H1 (cell line): ENCODE measurements around the gene RCC2. TPM values are rescaled to one million over a fixed set of nuclear protein-coding genes. Genes with fewer than 3 reads are reported as not detected.

Source experiments
- CTCF ChIA-PET: fragments of 300-600 bp; sonication (Branson Sonifier 250); formaldehyde crosslinking; loops from one replicate; lab custom pipeline; 2021; ENCODE audit not compliant: partially characterized antibody; lab: Charles Lee
- POLR2A ChIA-PET: fragments of 300-600 bp; sonication (Branson Sonifier 250); formaldehyde crosslinking; loops from one replicate; lab custom pipeline; 2021; ENCODE audit warnings: inconsistent platforms; ENCODE audit not compliant: partially characterized antibody; lab: Charles Lee
- DNase-seq, 2 experiments: peaks; one replicate each; pipeline versions ENCODE4 v3.0.0 to v3.0.0-alpha.2; 2010 to 2022; ENCODE audit warnings: low spot score in 2 of 2, low read depth in 1 of 2, mixed read lengths in 1 of 2
- FAIRE-seq: peaks from 2 replicates; lab custom pipeline; 2011; peaks lifted over from hg19 to GRCh38; lab: Jason Lieb, UNC
- H2AFZ ChIP-seq: 2 replicates; pipeline ENCODE4 v1.8.1; 2012; ENCODE audit warnings: low read length, inconsistent platforms
- H2AK5ac ChIP-seq: 2 replicates; pipeline ENCODE4 v1.6.1; 2013; ENCODE audit warnings: low read depth, low read length
- H2BK120ac ChIP-seq: replicated peaks from 2 replicates; pipeline ENCODE3; 2013; ENCODE audit warnings: low read depth, low read length, inconsistent platforms
- H2BK12ac ChIP-seq: 2 replicates; pipeline ENCODE4 v1.6.1; 2013; ENCODE audit warnings: low read depth, low read length
- H2BK15ac ChIP-seq: 2 replicates; pipeline ENCODE4 v1.6.1; 2013; ENCODE audit warnings: low read length
- H2BK20ac ChIP-seq: 2 replicates; pipeline ENCODE4 v1.6.1; 2013; ENCODE audit warnings: low read length
- H2BK5ac ChIP-seq: 2 replicates; pipeline ENCODE4 v1.6.1; 2013; ENCODE audit warnings: low read depth, low read length
- H3K14ac ChIP-seq: 2 replicates; pipeline ENCODE4 v1.6.1; 2013; ENCODE audit warnings: inconsistent platforms; ENCODE audit not compliant: insufficient read length
- H3K18ac ChIP-seq: 2 replicates; pipeline ENCODE4 v1.6.1; 2013; ENCODE audit warnings: low read length; ENCODE audit errors: extremely low read depth
- H3K23ac ChIP-seq: 2 replicates; pipeline ENCODE4 v1.6.1; 2013; ENCODE audit warnings: inconsistent platforms; ENCODE audit not compliant: insufficient read length
- H3K23me2 ChIP-seq: 2 replicates; pipeline ENCODE4 v1.6.1; 2013; ENCODE audit warnings: low read depth, low read length
- H3K27ac ChIP-seq: 2 replicates; pipeline ENCODE4 v1.6.1; 2011; ENCODE audit warnings: low read depth, low read length, inconsistent platforms
- H3K27me3 ChIP-seq, 4 experiments: replicated peaks in 1 of 4; 1 replicate in 1 of 4; 2 replicates in 3 of 4; pipeline versions ENCODE4 v1.6.1 to v1.8.1; 2011 to 2013; ENCODE audit warnings: low read length in 3 of 4, mild to moderate bottlenecking in 3 of 4, inconsistent platforms in 2 of 4, mixed read lengths in 2 of 4, moderate library complexity in 1 of 4; ENCODE audit not compliant: control insufficient read depth in 3 of 4, insufficient read depth in 3 of 4; ENCODE audit errors: extremely low read depth in 1 of 4
- H3K36me3 ChIP-seq, 4 experiments: 2 replicates each; pipeline versions ENCODE4 v1.6.1 to v1.8.1; 2011 to 2013; ENCODE audit warnings: mild to moderate bottlenecking in 4 of 4, low read length in 3 of 4, moderate library complexity in 2 of 4, control low read depth in 1 of 4, inconsistent platforms in 1 of 4; ENCODE audit not compliant: insufficient read depth in 4 of 4, control insufficient read depth in 2 of 4
- H3K4ac ChIP-seq: replicated peaks from 2 replicates; pipeline ENCODE3; 2013; ENCODE audit warnings: low read length, low read depth, mixed read lengths, inconsistent platforms; ENCODE audit not compliant: insufficient read length
- H3K4me1 ChIP-seq, 4 experiments: replicated peaks in 1 of 4; 1 replicate in 1 of 4; 2 replicates in 3 of 4; pipeline versions ENCODE4 v1.6.1 to v1.8.1; 2011 to 2013; ENCODE audit warnings: low read length in 3 of 4, inconsistent platforms in 2 of 4, mixed read lengths in 1 of 4; ENCODE audit not compliant: insufficient read depth in 4 of 4, control insufficient read depth in 3 of 4
- H3K4me2 ChIP-seq, 2 experiments: 2 replicates each; pipeline versions ENCODE4 v1.6.1 to v1.8.1; 2011 to 2013; ENCODE audit warnings: low read depth in 2 of 2, low read length in 2 of 2, control low read depth in 1 of 2, inconsistent platforms in 1 of 2, mild to moderate bottlenecking in 1 of 2; ENCODE audit not compliant: insufficient read depth in 1 of 2
- H3K4me3 ChIP-seq, 4 experiments: fragments of 200-600, 300-600 bp in 1 of 4; sonication (generic), shearing (Covaris generic), sonication (Bioruptor Twin) in 1 of 4; 2 replicates each; pipeline versions ENCODE4 v1.5.1 to v1.8.1; 2011 to 2016; ENCODE audit warnings: low read length in 4 of 4, low read depth in 3 of 4, control low read depth in 2 of 4, inconsistent platforms in 2 of 4, mild to moderate bottlenecking in 2 of 4, mixed read lengths in 1 of 4, moderate library complexity in 1 of 4; ENCODE audit not compliant: insufficient read depth in 2 of 4; ENCODE audit errors: extremely low read depth in 1 of 4
- H3K56ac ChIP-seq: replicated peaks from 2 replicates; pipeline ENCODE3; 2013; ENCODE audit warnings: low read depth, mild to moderate bottlenecking, mixed read lengths, low read length, inconsistent platforms; ENCODE audit not compliant: insufficient read length
- H3K79me1 ChIP-seq: 2 replicates; pipeline ENCODE4 v1.6.1; 2013; ENCODE audit warnings: low read depth, low read length, control low read depth
- H3K79me2 ChIP-seq, 2 experiments: 2 replicates each; pipeline versions ENCODE4 v1.6.1 to v1.8.1; 2012 to 2013; ENCODE audit warnings: low read length in 2 of 2, mild to moderate bottlenecking in 2 of 2, inconsistent platforms in 1 of 2; ENCODE audit not compliant: insufficient read depth in 2 of 2, control insufficient read depth in 1 of 2
- H3K9ac ChIP-seq, 4 experiments: replicated peaks in 1 of 4; 1 replicate in 1 of 4; 2 replicates in 3 of 4; pipeline versions ENCODE4 v1.6.1 to v1.8.1; 2011 to 2013; ENCODE audit warnings: low read depth in 3 of 4, low read length in 3 of 4, control low read depth in 2 of 4, mild to moderate bottlenecking in 2 of 4, moderate library complexity in 2 of 4, inconsistent platforms in 1 of 4; ENCODE audit errors: extremely low read depth in 1 of 4
- H3K9me3 ChIP-seq, 2 experiments: 2 replicates each; pipeline versions ENCODE4 v1.6.1 to v1.8.1; 2012 to 2013; ENCODE audit warnings: mild to moderate bottlenecking in 2 of 2, moderate library complexity in 2 of 2, control low read depth in 1 of 2, inconsistent platforms in 1 of 2, low read depth in 1 of 2, low read length in 1 of 2, mixed read lengths in 1 of 2; ENCODE audit not compliant: insufficient read depth in 2 of 2
- H4K20me1 ChIP-seq, 2 experiments: replicated peaks in 1 of 2; 2 replicates each; pipeline versions ENCODE3 to v1.8.1; 2011 to 2013; ENCODE audit warnings: inconsistent platforms in 2 of 2, low read length in 2 of 2, mild to moderate bottlenecking in 1 of 2; ENCODE audit not compliant: insufficient read depth in 2 of 2, control insufficient read depth in 1 of 2
- H4K5ac ChIP-seq: 2 replicates; pipeline ENCODE4 v1.6.1; 2013; ENCODE audit warnings: low read length, low read depth, mixed read lengths, inconsistent platforms; ENCODE audit not compliant: insufficient read length
- H4K8ac ChIP-seq: 2 replicates; pipeline ENCODE4 v1.8.0; 2013; ENCODE audit warnings: mild to moderate bottlenecking, moderate library complexity, low read length, inconsistent platforms; ENCODE audit not compliant: insufficient read depth; ENCODE audit errors: extremely low read depth
- H4K91ac ChIP-seq: replicated peaks from 2 replicates; pipeline ENCODE3; 2013; ENCODE audit warnings: low read length, mixed read lengths, inconsistent platforms; ENCODE audit not compliant: insufficient read length
- EGR1 ChIP-seq: IDR thresholded peaks from 2 replicates; pipeline ENCODE4 v1.6.1; 2011; ENCODE audit warnings: low read depth, low read length, borderline replicate concordance
- KDM4A ChIP-seq: IDR thresholded peaks from one replicate; pipeline ENCODE4 v1.7.1; 2012; ENCODE audit warnings: low read depth, mild to moderate bottlenecking, moderate library complexity, low read length, inconsistent platforms; ENCODE audit not compliant: severe bottlenecking
- MAFK ChIP-seq: IDR thresholded peaks from 2 replicates; pipeline ENCODE4 v1.6.1; 2012; ENCODE audit warnings: low read depth, mild to moderate bottlenecking, improper control_type of control experiment, low read length
- PHF8 ChIP-seq: fragments of 200-600 bp; sonication (generic); conservative IDR thresholded peaks from 2 replicates; pipeline ENCODE4 v1.7.1; 2012; ENCODE audit warnings: low read depth, mild to moderate bottlenecking, inconsistent platforms, low read length, moderate library complexity
- POLR2A ChIP-seq, 2 experiments: IDR thresholded peaks; 1 replicate in 1 of 2; 2 replicates in 1 of 2; pipeline ENCODE4 v1.6.1; 2011; ENCODE audit warnings: low read depth in 2 of 2, low read length in 2 of 2, mild to moderate bottlenecking in 2 of 2; ENCODE audit errors: control extremely low read depth in 1 of 2
- POLR2AphosphoS5 ChIP-seq: IDR thresholded peaks from 2 replicates; pipeline ENCODE4 v1.6.1; 2011; ENCODE audit warnings: low read depth, low read length
- SP1 ChIP-seq: IDR thresholded peaks from 2 replicates; pipeline ENCODE4 v1.6.1; 2011; ENCODE audit warnings: low read depth, low read length
- TCF12 ChIP-seq: IDR thresholded peaks from 2 replicates; pipeline ENCODE4 v1.6.1; 2011; ENCODE audit warnings: low read depth, mild to moderate bottlenecking, low read length
- TEAD4 ChIP-seq: IDR thresholded peaks from 2 replicates; pipeline ENCODE4 v1.6.1; 2012; ENCODE audit warnings: low read depth, low read length, inconsistent platforms, mixed read lengths
- ZNF274 ChIP-seq: IDR thresholded peaks from 2 replicates; pipeline ENCODE4 v1.7.0; 2012; ENCODE audit warnings: low read length, borderline replicate concordance; ENCODE audit errors: extremely low read depth
- WGBS, 2 experiments: shearing (Covaris generic) in 1 of 2; methylation state at CpG; one replicate each; pipeline versions ENCODE4 v1.1.6 to v1.1.7; 2013 to 2015; ENCODE audit warnings: low lambda C conversion rate in 2 of 2, mixed read lengths in 2 of 2, inconsistent platforms in 1 of 2, low coverage in 1 of 2, missing lambda C conversion rate in 1 of 2; ENCODE audit not compliant: insufficient replicate concordance in 2 of 2, insufficient coverage in 1 of 2, insufficient read length in 1 of 2; ENCODE audit errors: extremely low coverage in 1 of 2, missing lambda C conversion rate in 1 of 2; 5-methylcytosine and 5-hydroxymethylcytosine counted together
- polyA plus RNA-seq, 7 experiments: library from polyadenylated mRNA; depleted of rRNA in 3 of 7; stranded (reverse) in 5 of 7; unstranded in 2 of 7; fragments of >200 nt in 5 of 7; fragments of 200-250 nt in 2 of 7; gene quantifications; 1 replicate in 5 of 7; 2 replicates in 1 of 7; 4 replicates in 1 of 7; pipeline versions ENCODE4 v1.2.1 to v1.2.3, GENCODE V29; 2011 to 2013; ENCODE audit warnings: missing spikeins in 2 of 7, mixed read lengths in 2 of 7
- total RNA-seq: library from RNA; stranded (reverse); fragmentation: NEBNext Ultra II Directional; extraction: Animal tissue kit (Norgen Biotek cat#: 25700); gene quantifications from 2 replicates; pipeline ENCODE4 v1.2.1, GENCODE V29; 2021
- TF ChIP-seq, protein P1 (sequence below), 3 experiments: IDR thresholded peaks; 1 replicate in 2 of 3; 2 replicates in 1 of 3; pipeline versions ENCODE4 v1.5.1 to v1.6.1; 2011; ENCODE audit warnings: low read length in 3 of 3, mild to moderate bottlenecking in 3 of 3, inconsistent platforms in 2 of 3, low read depth in 1 of 3, moderate library complexity in 1 of 3; ENCODE audit not compliant: insufficient read depth in 1 of 3; ENCODE audit errors: control extremely low read depth in 1 of 3
- TF ChIP-seq, protein P2 (sequence below): IDR thresholded peaks from 2 replicates; pipeline ENCODE4 v1.6.1; 2012; ENCODE audit warnings: inconsistent platforms

Gene RCC2
- total and polyA plus RNA-seq, 2 of the 8 experiments (the other 6 are each of a cell fraction or from before 2014, with no cell fraction given), result 229 to 455 TPM

- H4K20me1 ChIP-seq, result no peaks in the 10 kb centered on the region
- H3K4ac ChIP-seq, result no peak overlapping the region
- no peaks in the 10 kb centered on the region for H3K9me3 ChIP-seq
- H3K79me2 ChIP-seq, result no peaks in the 10 kb centered on the region
- FAIRE-seq (no peak), DNase-seq (no peak)
- no peak overlapping the region for H2BK12ac ChIP-seq
- H3K4me3 ChIP-seq, result no peak overlapping the region
- H3K9ac ChIP-seq, result no peak overlapping the region
- H3K4me2 ChIP-seq, result no peak overlapping the region
- no peak overlapping the region for H2BK15ac ChIP-seq
- no peaks in the 10 kb centered on the region for H3K27me3 ChIP-seq
- ChIA-PET CTCF (interaction anchor here (2.2 kb wide), 1 partner anchor 18 kb away, joined by 9 read pairs; the partner anchor contains the start of gene RCC2), POLR2A (interaction anchor here (1.1 kb wide), 1 partner anchor 236 kb away, joined by 3 read pairs; no protein-coding TSS in a partner anchor)
- WGBS, 2 experiments, result 85% methylated on average over 1 of the region's 1 CpG; no CpG with 5 or more reads in 1 of the 2 experiments
- no peak overlapping the region for H2AFZ ChIP-seq
- H3K14ac ChIP-seq, result no peak overlapping the region
- no peak overlapping the region for H3K18ac ChIP-seq
- no peak overlapping the region for H3K27ac ChIP-seq
- peak overlapping the region; percentile 4 for H4K91ac ChIP-seq
- H4K5ac ChIP-seq, result no peak overlapping the region
- no peaks in the 10 kb centered on the region for H3K36me3 ChIP-seq
- no peak overlapping the region for H2BK5ac ChIP-seq
- H3K4me1 ChIP-seq, result no peaks in the 10 kb centered on the region; a peak in 1 of 7 replicates
- no peaks in the 10 kb centered on the region for H3K23me2 ChIP-seq
- H2BK120ac ChIP-seq, result no peak overlapping the region
- no peak overlapping the region for H4K8ac ChIP-seq
- H3K79me1 ChIP-seq, result no peaks in the 10 kb centered on the region
- H2BK20ac ChIP-seq, result no peak overlapping the region
- no peak overlapping the region for H2AK5ac ChIP-seq
- no peak overlapping the region for H3K23ac ChIP-seq
- H3K56ac ChIP-seq, result no peak overlapping the region
- TF ChIP-seq EGR1 (no peak), POLR2A (IDR thresholded peaks at IDR 0.05; ENCODE audit: control extremely low read depth in 1 of 2, low read depth in 2 of 2, low read length in 2 of 2) (no peak), KDM4A (no peak), MAFK (no peak), SP1 (no peak), PHF8 (no peak), TEAD4 (no peak), ZNF274 (no peak), POLR2AphosphoS5 (no peak), TCF12 (no peak)
- TF ChIP-seq, protein P1, sequence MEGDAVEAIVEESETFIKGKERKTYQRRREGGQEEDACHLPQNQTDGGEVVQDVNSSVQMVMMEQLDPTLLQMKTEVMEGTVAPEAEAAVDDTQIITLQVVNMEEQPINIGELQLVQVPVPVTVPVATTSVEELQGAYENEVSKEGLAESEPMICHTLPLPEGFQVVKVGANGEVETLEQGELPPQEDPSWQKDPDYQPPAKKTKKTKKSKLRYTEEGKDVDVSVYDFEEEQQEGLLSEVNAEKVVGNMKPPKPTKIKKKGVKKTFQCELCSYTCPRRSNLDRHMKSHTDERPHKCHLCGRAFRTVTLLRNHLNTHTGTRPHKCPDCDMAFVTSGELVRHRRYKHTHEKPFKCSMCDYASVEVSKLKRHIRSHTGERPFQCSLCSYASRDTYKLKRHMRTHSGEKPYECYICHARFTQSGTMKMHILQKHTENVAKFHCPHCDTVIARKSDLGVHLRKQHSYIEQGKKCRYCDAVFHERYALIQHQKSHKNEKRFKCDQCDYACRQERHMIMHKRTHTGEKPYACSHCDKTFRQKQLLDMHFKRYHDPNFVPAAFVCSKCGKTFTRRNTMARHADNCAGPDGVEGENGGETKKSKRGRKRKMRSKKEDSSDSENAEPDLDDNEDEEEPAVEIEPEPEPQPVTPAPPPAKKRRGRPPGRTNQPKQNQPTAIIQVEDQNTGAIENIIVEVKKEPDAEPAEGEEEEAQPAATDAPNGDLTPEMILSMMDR (IDR thresholded peaks at IDR 0.05; ENCODE audit: control extremely low read depth in 1 of 3, insufficient read depth in 1 of 3, low read depth in 1 of 3, low read length in 3 of 3), result no peak
- TF ChIP-seq, protein P2, sequence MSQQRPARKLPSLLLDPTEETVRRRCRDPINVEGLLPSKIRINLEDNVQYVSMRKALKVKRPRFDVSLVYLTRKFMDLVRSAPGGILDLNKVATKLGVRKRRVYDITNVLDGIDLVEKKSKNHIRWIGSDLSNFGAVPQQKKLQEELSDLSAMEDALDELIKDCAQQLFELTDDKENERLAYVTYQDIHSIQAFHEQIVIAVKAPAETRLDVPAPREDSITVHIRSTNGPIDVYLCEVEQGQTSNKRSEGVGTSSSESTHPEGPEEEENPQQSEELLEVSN, result no peak
Observed at GRCh38 chr1:17458794-17459193, 19.3 kb upstream of the RCC2 start.
